ENCODE measurements around the gene MAPK8IP1. TPM values are rescaled to one million over a fixed set of nuclear protein-coding genes. Genes with fewer than 3 reads are reported as not detected.
"Not testable (repeated sequence)": the region's sequence is repeated elsewhere in the genome, so short reads cannot be mapped to it uniquely, and the experiment has no call there.

Gene MAPK8IP1
- total RNA-seq, 1 donor from 2014 or later = 3.7 TPM

GRCh38 chr11:45897556-45897955, 12.1 kb downstream of the MAPK8IP1 start:
- H3K36me3 Mint-ChIP-seq = no peaks in the 10 kb centered on the region
- DNase-seq (ENCODE audit: low spot score) = no peak
- no peak overlapping the region for H3K27ac Mint-ChIP-seq
- Histone ChIP-seq H3K27ac (no peak overlapping the region), H3K79me2 (ENCODE audit: low read depth) (no peaks in the 10 kb centered on the region), H4K20me1 (ENCODE audit: low read depth) (peaks cover 52% of the 10 kb centered on the region), H3K4me1 (peaks cover 37% of the 10 kb centered on the region), H2AFZ (replicated peaks) (no peak overlapping the region), H3K9ac (no peak overlapping the region), H3K4me3 (no peak overlapping the region), H3K4me2 (no peak overlapping the region), H3K27me3 (peaks cover 12% of the 10 kb centered on the region), H3K9me3 (ENCODE audit: low read depth) (no peaks in the 10 kb centered on the region), H3F3A (ENCODE audit: low read depth) (peaks cover 30% of the 10 kb centered on the region), H3K36me3 (no peaks in the 10 kb centered on the region)
- TF ChIP-seq EZH2phosphoT487 (IDR thresholded peaks at IDR 0.05) (no peak), CTCF (IDR thresholded peaks at IDR 0.05) (no peak), EZH2 (IDR thresholded peaks at IDR 0.05) (no peak)
- peaks cover 7% of the 10 kb centered on the region for H3K27me3 Mint-ChIP-seq (ENCODE audit: insufficient read depth, low read depth)
- no peak overlapping the region for H3K4me3 Mint-ChIP-seq
- no peaks in the 10 kb centered on the region for H3K9me3 Mint-ChIP-seq
- H3K4me1 Mint-ChIP-seq = peaks cover 41% of the 10 kb centered on the region

GRCh38 chr11:45899086-45899447, 13.6 kb downstream of the MAPK8IP1 start:
- Histone ChIP-seq H3K4me3 (peak overlapping the region; percentile 65), H3K27me3 (peaks cover 12% of the 10 kb centered on the region), H3K9me3 (ENCODE audit: low read depth) (no peaks in the 10 kb centered on the region), H3K79me2 (ENCODE audit: low read depth) (no peaks in the 10 kb centered on the region), H4K20me1 (ENCODE audit: low read depth) (peaks cover 52% of the 10 kb centered on the region), H3K4me1 (peaks cover 31% of the 10 kb centered on the region), H3F3A (ENCODE audit: low read depth) (peaks cover 30% of the 10 kb centered on the region), H3K27ac (no peak overlapping the region), H3K36me3 (no peaks in the 10 kb centered on the region), H3K4me2 (peak overlapping the region; percentile 100), H3K9ac (no peak overlapping the region), H2AFZ (replicated peaks) (no peak overlapping the region)
- no peak for TF ChIP-seq CTCF (IDR thresholded peaks at IDR 0.05)
- no peak for TF ChIP-seq EZH2phosphoT487 (IDR thresholded peaks at IDR 0.05)
- TF ChIP-seq EZH2 (IDR thresholded peaks at IDR 0.05) = no peak
- DNase-seq (ENCODE audit: low spot score) = no peak
- peak overlapping the region; percentile 85 for H3K4me3 Mint-ChIP-seq
- peaks cover 38% of the 10 kb centered on the region for H3K4me1 Mint-ChIP-seq
- peaks cover 7% of the 10 kb centered on the region for H3K27me3 Mint-ChIP-seq (ENCODE audit: insufficient read depth, low read depth)
- no peaks in the 10 kb centered on the region for H3K36me3 Mint-ChIP-seq
- no peaks in the 10 kb centered on the region for H3K9me3 Mint-ChIP-seq
- H3K27ac Mint-ChIP-seq = peak overlapping the region; percentile 81

GRCh38 chr11:45899448-45900174, 14.2 kb downstream of the MAPK8IP1 start:
- H3K9me3 ChIP-seq (ENCODE audit: low read depth) = no peaks in the 10 kb centered on the region
- peaks cover 52% of the 10 kb centered on the region for H4K20me1 ChIP-seq (ENCODE audit: low read depth)
- peak overlapping the region; percentile 46 for H3K9ac ChIP-seq
- H3K27ac Mint-ChIP-seq = peak overlapping the region; percentile 81
- H3K4me1 ChIP-seq = peaks cover 31% of the 10 kb centered on the region
- H3F3A ChIP-seq (ENCODE audit: low read depth) = peaks cover 30% of the 10 kb centered on the region
- H3K4me2 ChIP-seq = peak overlapping the region; percentile 100
- H3K36me3 ChIP-seq = no peaks in the 10 kb centered on the region
- H3K4me3 Mint-ChIP-seq = peak overlapping the region; percentile 85
- H3K4me3 ChIP-seq = peak overlapping the region; percentile 65
- peaks cover 7% of the 10 kb centered on the region for H3K27me3 Mint-ChIP-seq (ENCODE audit: insufficient read depth, low read depth)
- no peak overlapping the region for H2AFZ ChIP-seq (replicated peaks)
- peaks cover 2% of the 10 kb centered on the region for H3K36me3 Mint-ChIP-seq
- peak; percentile 97 for DNase-seq (ENCODE audit: low spot score)
- H3K79me2 ChIP-seq (ENCODE audit: low read depth) = no peaks in the 10 kb centered on the region
- TF ChIP-seq EZH2 (IDR thresholded peaks at IDR 0.05) (no peak), EZH2phosphoT487 (IDR thresholded peaks at IDR 0.05) (no peak), CTCF (IDR thresholded peaks at IDR 0.05) (no peak)
- peaks cover 12% of the 10 kb centered on the region for H3K27me3 ChIP-seq
- peak overlapping the region; percentile 89 for H3K27ac ChIP-seq
- no peaks in the 10 kb centered on the region for H3K9me3 Mint-ChIP-seq
- H3K4me1 Mint-ChIP-seq = peaks cover 38% of the 10 kb centered on the region

- not testable (repeated sequence) for H3K9me3 ChIP-seq (ENCODE audit: low read depth); H3K9ac ChIP-seq; H3K36me3 ChIP-seq; H3K9me3 Mint-ChIP-seq; H3K27me3 Mint-ChIP-seq (ENCODE audit: insufficient read depth, low read depth); H3K79me2 ChIP-seq (ENCODE audit: low read depth); H2AFZ ChIP-seq (replicated peaks); H3K36me3 Mint-ChIP-seq; H3K27ac ChIP-seq
- Histone ChIP-seq H3K4me2 (peak overlapping the region; percentile 100), H3F3A (ENCODE audit: low read depth) (peaks cover 30% of the 10 kb centered on the region), H3K4me1 (peaks cover 31% of the 10 kb centered on the region), H3K4me3 (peak overlapping the region; percentile 65), H3K27me3 (peaks cover 12% of the 10 kb centered on the region), H4K20me1 (ENCODE audit: low read depth) (peaks cover 52% of the 10 kb centered on the region)
- peak overlapping the region; percentile 65 for H3K27ac Mint-ChIP-seq
- peaks cover 38% of the 10 kb centered on the region for H3K4me1 Mint-ChIP-seq
- peak overlapping the region; percentile 93 for H3K4me3 Mint-ChIP-seq
- DNase-seq (ENCODE audit: low spot score) = peak; percentile 47
These were observed 14.8 kb downstream of the MAPK8IP1 start for GRCh38 chr11:45900175-45900800.

Measured in neural progenitor cell (in vitro differentiated cells).